DMS114 treated with DMSO at 0.1 percent for 48 hours (cell line): ENCODE measurements around the gene CTSZ.

Experiments used
- DNase-seq: peaks from one replicate; lab custom pipeline; 2025; ENCODE audit not compliant: unreplicated experiment; lab: John Stamatoyannopoulos, UW

The CTSZ gene

GRCh38 chr20:59032023-59032712, 25.1 kb upstream of the CTSZ start, which contains the start of gene ATP5F1E:
TSS of gene ATP5F1E (minus strand) at chr20:59032335. CDS start at chr20:59032251, 84 bp downstream.
- peak; percentile 90 for DNase-seq

GRCh38 chr20:59031564-59032022, 24.5 kb upstream of the CTSZ start:
- DNase-seq: no peak

- no peak for DNase-seq
Observed at GRCh38 chr20:59030911-59031563, 24.0 kb upstream of the CTSZ start.

- DNase-seq: no peak
Observed at GRCh38 chr20:59028812-59029211, 21.8 kb upstream of the CTSZ start.

- no peak for DNase-seq
Observed at GRCh38 chr20:59027741-59028320, 20.8 kb upstream of the CTSZ start.

GRCh38 chr20:59026904-59027740, 20.1 kb upstream of the CTSZ start:
- DNase-seq: no peak

GRCh38 chr20:59025511-59025910, 18.5 kb upstream of the CTSZ start:
- no peak for DNase-seq

- no peak for DNase-seq
Observed at GRCh38 chr20:59025086-59025485, 18.0 kb upstream of the CTSZ start.

- DNase-seq: no peak
Observed at GRCh38 chr20:59024111-59024530, 17.1 kb upstream of the CTSZ start.

- no peak for DNase-seq
Observed at GRCh38 chr20:59023616-59024015, 16.6 kb upstream of the CTSZ start.

GRCh38 chr20:59022754-59023153, 15.7 kb upstream of the CTSZ start:
- no peak for DNase-seq

GRCh38 chr20:59020938-59021551, 14.0 kb upstream of the CTSZ start:
- DNase-seq: no peak

GRCh38 chr20:59019217-59019616, 12.2 kb upstream of the CTSZ start, which contains the start of gene TUBB1:
TSS of gene TUBB1 (plus strand) at chr20:59019429. CDS start at chr20:59019523, 94 bp downstream.
- no peak for DNase-seq

- no peak for DNase-seq
Observed at GRCh38 chr20:59018817-59019216, 11.8 kb upstream of the CTSZ start.

GRCh38 chr20:59017493-59018231, 10.6 kb upstream of the CTSZ start:
- DNase-seq: no peak

- no peak for DNase-seq
Observed at GRCh38 chr20:59016795-59017492, 9.9 kb upstream of the CTSZ start.

- DNase-seq: no peak
Observed at GRCh38 chr20:59015812-59016711, 9.0 kb upstream of the CTSZ start.

GRCh38 chr20:59015411-59015810, 8.4 kb upstream of the CTSZ start:
- no peak for DNase-seq
